NCI-H1436 (cell line): Measurements from ENCODE around the gene CBLN3.

Experiments
- DNase-seq: peaks from one replicate; lab custom pipeline; 2025; lab: John Stamatoyannopoulos, UW

The CBLN3 gene

GRCh38 chr14:24425704-24426103 lies 3.8 kb downstream of the CBLN3 start:
- DNase-seq = no peak

GRCh38 chr14:24422694-24423601 lies 6.5 kb downstream of the CBLN3 start:
- no peak for DNase-seq

- no peak for DNase-seq
These were observed 7.2 kb downstream of the CBLN3 start for GRCh38 chr14:24422261-24422660.

DNA sequence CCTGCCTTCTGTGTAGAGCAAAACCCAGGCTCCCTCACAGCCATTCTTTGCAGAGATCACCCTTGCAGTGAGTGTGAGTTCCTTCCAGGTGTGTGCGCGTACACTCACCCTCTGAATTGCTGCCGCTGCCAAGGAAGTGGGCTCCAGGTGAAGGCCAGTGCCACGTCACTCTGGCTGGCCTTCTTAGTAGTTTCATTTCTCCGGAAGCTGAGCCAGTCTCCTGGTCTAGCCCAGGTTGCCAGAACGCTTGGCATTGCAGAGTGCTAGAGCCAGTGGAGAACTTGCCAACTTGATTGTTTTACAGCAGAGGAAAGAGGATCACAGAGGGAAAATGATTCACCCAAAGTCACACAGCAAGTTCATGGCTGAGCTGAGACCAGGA lies 11.0 kb downstream of the CBLN3 start:
- no peak for DNase-seq

GRCh38 chr14:24417832-24418491 lies 11.5 kb downstream of the CBLN3 start:
- DNase-seq = no peak

DNA sequence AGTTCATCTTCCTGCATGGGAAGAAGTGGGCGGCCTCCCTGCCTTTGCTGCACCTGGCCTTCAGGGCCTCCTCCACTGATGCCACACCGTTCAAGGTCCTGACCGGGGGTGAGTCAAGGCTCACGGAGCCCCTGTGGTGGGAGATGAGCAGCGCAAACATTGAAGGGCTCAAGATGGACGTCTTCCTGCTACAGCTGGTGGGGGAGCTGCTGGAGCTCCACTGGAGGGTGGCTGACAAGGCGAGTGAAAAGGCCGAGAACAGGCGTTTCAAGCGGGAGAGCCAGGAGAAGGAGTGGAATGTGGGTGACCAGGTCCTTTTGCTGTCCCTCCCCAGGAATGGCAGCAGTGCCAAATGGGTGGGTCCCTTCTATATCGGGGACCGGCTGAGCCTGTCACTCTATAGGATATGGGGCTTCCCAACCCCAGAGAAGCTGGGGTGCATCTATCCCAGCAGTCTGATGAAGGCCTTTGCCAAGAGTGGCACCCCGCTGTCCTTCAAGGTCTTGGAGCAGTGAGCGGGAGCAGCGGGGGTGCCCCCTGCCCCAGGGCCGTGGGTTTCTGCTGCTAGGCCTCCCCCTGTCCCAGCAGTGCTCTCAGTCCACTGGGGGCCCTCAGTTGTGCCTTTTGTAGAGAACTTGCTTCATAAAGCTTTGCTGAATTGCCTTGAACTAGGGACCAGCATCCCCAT lies 12.4 kb downstream of the CBLN3 start:
- DNase-seq = no peak

- no peak for DNase-seq
These were observed 13.1 kb downstream of the CBLN3 start for GRCh38 chr14:24416254-24416931.

DNA sequence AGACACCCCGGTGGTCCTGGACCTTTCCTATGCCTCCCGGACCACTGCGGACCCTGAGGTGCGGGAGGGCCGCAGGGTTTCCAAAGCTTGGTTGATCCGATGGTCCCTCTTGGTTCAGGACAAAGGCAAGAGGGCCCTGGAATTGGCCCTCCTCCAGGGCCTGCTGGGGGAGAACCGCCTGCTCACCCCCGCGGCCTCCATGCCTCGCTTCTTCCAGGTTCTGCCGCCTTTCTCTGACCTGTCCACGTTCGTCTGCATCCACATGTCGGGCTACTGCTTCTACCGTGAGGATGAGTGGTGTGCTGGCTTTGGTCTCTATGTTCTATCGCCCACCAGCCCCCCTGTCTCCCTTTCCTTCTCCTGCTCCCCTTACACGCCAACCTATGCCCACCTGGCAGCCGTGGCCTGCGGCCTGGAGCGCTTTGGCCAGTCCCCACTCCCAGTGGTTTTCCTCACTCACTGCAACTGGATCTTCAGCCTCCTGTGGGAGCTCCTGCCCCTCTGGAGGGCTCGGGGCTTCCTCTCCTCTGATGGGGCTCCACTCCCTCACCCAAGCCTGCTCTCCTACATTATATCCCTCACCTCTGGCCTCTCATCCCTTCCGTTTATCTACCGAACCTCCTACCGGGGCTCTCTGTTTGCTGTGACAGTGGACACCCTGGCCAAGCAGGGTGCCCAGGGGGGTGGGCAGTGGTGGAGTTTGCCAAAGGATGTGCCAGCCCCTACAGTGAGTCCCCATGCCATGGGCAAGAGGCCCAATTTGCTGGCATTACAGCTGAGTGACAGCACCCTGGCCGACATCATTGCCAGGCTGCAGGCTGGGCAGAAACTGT lies 13.8 kb downstream of the CBLN3 start:
- DNase-seq = no peak

GRCh38 chr14:24414732-24415420 lies 14.6 kb downstream of the CBLN3 start:
- DNase-seq = no peak

GRCh38 chr14:24414077-24414476 lies 15.4 kb downstream of the CBLN3 start:
- DNase-seq = no peak

GRCh38 chr14:24411443-24412389 lies 17.8 kb downstream of the CBLN3 start:
- DNase-seq = peak; percentile 6

GRCh38 chr14:24409956-24410355 lies 19.5 kb downstream of the CBLN3 start:
- no peak for DNase-seq

GRCh38 chr14:24409192-24409591 lies 20.3 kb downstream of the CBLN3 start:
- DNase-seq = no peak

GRCh38 chr14:24408764-24409163 lies 20.7 kb downstream of the CBLN3 start:
- no peak for DNase-seq

DNA sequence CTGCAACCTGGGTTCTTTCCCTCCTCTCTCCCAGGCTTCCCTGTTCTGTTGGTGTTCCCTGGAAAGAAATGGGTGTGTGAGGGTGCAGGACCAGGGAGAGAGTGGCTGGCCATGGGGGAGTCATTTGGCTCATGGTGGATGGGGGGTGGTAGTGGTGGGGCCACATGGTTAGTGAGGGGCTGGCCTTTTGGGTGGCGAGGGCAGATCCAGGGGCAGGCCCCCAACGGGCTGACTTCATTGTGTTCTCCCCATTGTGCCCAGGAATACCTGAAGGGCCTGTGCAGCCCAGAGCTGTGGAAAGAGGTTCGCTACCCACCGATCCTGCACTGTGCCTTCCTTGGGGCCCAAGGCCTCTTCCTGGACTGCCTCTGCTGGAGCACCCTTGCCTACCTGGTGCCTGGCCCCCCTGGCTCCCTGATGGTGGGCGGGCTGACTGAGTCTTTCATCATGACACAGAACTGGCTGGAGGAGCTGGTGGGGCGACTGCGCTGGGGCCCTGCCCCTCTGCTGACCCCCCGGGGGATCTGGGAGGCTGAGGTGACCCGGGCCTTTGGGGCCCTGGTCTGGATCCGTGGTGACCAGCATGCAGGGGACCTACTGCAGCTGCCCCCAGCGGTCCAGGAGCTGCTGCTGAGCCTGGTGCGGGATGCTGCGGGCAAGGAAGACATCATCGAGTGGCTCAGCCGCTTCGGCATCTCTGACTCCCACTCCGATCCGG lies 21.7 kb downstream of the CBLN3 start:
- no peak for DNase-seq

- DNase-seq = no peak
These were observed 23.1 kb downstream of the CBLN3 start for GRCh38 chr14:24406416-24406815.

GRCh38 chr14:24404814-24405213 lies 24.7 kb downstream of the CBLN3 start:
- DNase-seq = no peak

- no peak for DNase-seq
These were observed 26.0 kb downstream of the CBLN3 start for GRCh38 chr14:24403294-24403998.
